Prostate gland (tissue), 2 donors: ENCODE data around the gene BTG2. TPM values are rescaled to one million over a fixed set of nuclear protein-coding genes. Genes with fewer than 3 reads are reported as not detected.

Experiments
- DNase-seq: peaks from one replicate; pipeline ENCODE4 v3.0.0-alpha.2; 2019; ENCODE audit warnings: low spot score
- H3K27ac ChIP-seq, 2 donors: fragments of 200-600 bp; sonication (generic); 2 replicates each; pipeline ENCODE4 v1.5.1; 2017 to 2019
- H3K27me3 ChIP-seq: fragments of 200-600 bp; sonication (generic); replicated peaks from 2 replicates; pipeline ENCODE4 v1.5.1; 2019; ENCODE audit not compliant: insufficient read depth
- H3K36me3 ChIP-seq, 2 donors: fragments of 200-600 bp; sonication (generic); 1 replicate in 1 of 2; 2 replicates in 1 of 2; pipeline versions ENCODE4 v1.5.1 to v1.8.1; 2017 to 2019
- H3K4me1 ChIP-seq: fragments of 200-600 bp; sonication (generic); replicated peaks from 2 replicates; pipeline ENCODE4 v1.5.1; 2019
- H3K4me3 ChIP-seq, 2 donors: fragments of 200-600 bp; sonication (generic); 2 replicates each; pipeline ENCODE4 v1.5.1; 2017 to 2019
- H3K9me3 ChIP-seq: fragments of 200-600 bp; sonication (generic); 2 replicates; pipeline ENCODE4 v1.5.1; 2017
- CTCF ChIP-seq, 4 experiments: fragments of 200-600 bp in 2 of 4; fragments of 450-650 bp in 2 of 4; sonication (generic) in 2 of 4; IDR thresholded peaks; 1 replicate in 3 of 4; 2 replicates in 1 of 4; pipeline ENCODE4 v1.5.1; 2016 to 2019; ENCODE audit warnings: antibody characterized with exemption in 4 of 4, mild to moderate bottlenecking in 2 of 4, moderate library complexity in 2 of 4
- POLR2A ChIP-seq: fragments of 450-650 bp; IDR thresholded peaks from one replicate; pipeline ENCODE4 v1.6.1; 2016; ENCODE audit warnings: antibody characterized with exemption, mild to moderate bottlenecking
- POLR2AphosphoS5 ChIP-seq: sonication (generic); formaldehyde crosslinking; IDR thresholded peaks from one replicate; pipeline ENCODE4 v1.6.1; 2017; ENCODE audit warnings: antibody characterized with exemption
- WGBS: methylation state at CpG from one replicate; pipeline ENCODE4 v1.1.5; 2018; 5-methylcytosine and 5-hydroxymethylcytosine counted together
- intact Hi-C: fragments of 100-400 bp; cut with DNase I; formaldehyde crosslinking; loops from one replicate; pipeline ENCODE4 v1.14.2; 2022
- total RNA-seq, 2 donors: library from RNA; depleted of rRNA; stranded (reverse); fragments of >200 nt; gene quantifications; one replicate each; pipeline ENCODE4 v1.1.0, GENCODE V29; 2016

The BTG2 gene
- total RNA-seq, 2 donors from 2014 or later: 91.0 to 131 TPM

GRCh38 chr1:203322500-203323179 is 17.3 kb downstream of the BTG2 start:
- intact Hi-C loops: no loop called here
- H3K9me3 ChIP-seq: no peaks in the 10 kb centered on the region
- TF ChIP-seq POLR2AphosphoS5: peak; percentile 2
- TF ChIP-seq CTCF (IDR thresholded peaks at IDR 0.05): no peak
- no peak overlapping the region for H3K4me3 ChIP-seq
- peaks cover 61% of the 10 kb centered on the region for H3K4me1 ChIP-seq
- no peak for DNase-seq
- H3K36me3 ChIP-seq: no peaks in the 10 kb centered on the region
- no peaks in the 10 kb centered on the region for H3K27me3 ChIP-seq
- peak overlapping the region; percentile 72 to 96 for H3K27ac ChIP-seq

- DNase-seq: no peak
- no peaks in the 10 kb centered on the region for H3K36me3 ChIP-seq
These were observed 18.3 kb downstream of the BTG2 start for GRCh38 chr1:203323587-203323986.

GRCh38 chr1:203324105-203325025 is 19.0 kb downstream of the BTG2 start:
- Histone ChIP-seq H3K27me3 (no peaks in the 10 kb centered on the region), H3K9me3 (no peaks in the 10 kb centered on the region), H3K27ac (peak overlapping the region; percentile 96 to 99), H3K36me3 (no peaks in the 10 kb centered on the region), H3K4me1 (peaks cover 61% of the 10 kb centered on the region), H3K4me3 (no peak overlapping the region)
- intact Hi-C loops: loop anchor here (5.0 kb wide), 1 partner anchor 52 kb away; no protein-coding TSS in a partner anchor
- WGBS: 46% methylated on average over 15 of the region's 15 CpGs
- peak; percentile 41 for DNase-seq
- TF ChIP-seq CTCF (IDR thresholded peaks at IDR 0.05) (no peak), POLR2A (no peak), POLR2AphosphoS5 (no peak)

More at GRCh38 chr1:203323587-203323986, 18.3 kb downstream of the BTG2 start:
- intact Hi-C loops: no loop called here
- H3K4me3 ChIP-seq: no peak overlapping the region
- TF ChIP-seq POLR2AphosphoS5 (no peak), CTCF (IDR thresholded peaks at IDR 0.05) (no peak), POLR2A (no peak)
- H3K9me3 ChIP-seq: no peaks in the 10 kb centered on the region
- peaks cover 61% of the 10 kb centered on the region for H3K4me1 ChIP-seq
- peak overlapping the region; percentile 96 to 99 for H3K27ac ChIP-seq
- no peaks in the 10 kb centered on the region for H3K27me3 ChIP-seq
- WGBS: 38% methylated on average over 3 of the region's 3 CpGs

- H3K9me3 ChIP-seq: no peaks in the 10 kb centered on the region
- H3K4me3 ChIP-seq: no peak overlapping the region
- WGBS: 37% methylated on average over 5 of the region's 5 CpGs
- peak; percentile 12 for TF ChIP-seq POLR2A
- TF ChIP-seq POLR2AphosphoS5: no peak
- no peak for DNase-seq
- intact Hi-C loops: loop anchor here (5.0 kb wide), 1 partner anchor 53 kb away; no protein-coding TSS in a partner anchor
- no peaks in the 10 kb centered on the region for H3K36me3 ChIP-seq
- H3K27me3 ChIP-seq: no peaks in the 10 kb centered on the region
- peak overlapping the region; percentile 96 to 99 for H3K27ac ChIP-seq
- H3K4me1 ChIP-seq: peaks cover 61% of the 10 kb centered on the region
These were observed 19.7 kb downstream of the BTG2 start for GRCh38 chr1:203325026-203325417.

- TF ChIP-seq CTCF (IDR thresholded peaks at IDR 0.05) (no peak), POLR2AphosphoS5 (peak; percentile 52)
- Histone ChIP-seq H3K4me1 (peaks cover 58% of the 10 kb centered on the region), H3K4me3 (no peak overlapping the region), H3K9me3 (no peaks in the 10 kb centered on the region), H3K36me3 (no peaks in the 10 kb centered on the region), H3K27me3 (no peaks in the 10 kb centered on the region), H3K27ac (peak overlapping the region; percentile 96 to 99)
- DNase-seq: peak; percentile 65
- WGBS: 38% methylated on average over 13 of the region's 13 CpGs
- intact Hi-C loops: loop anchor here (5.0 kb wide), 1 partner anchor 53 kb away; no protein-coding TSS in a partner anchor
These were observed 20.2 kb downstream of the BTG2 start for GRCh38 chr1:203325418-203326091.
